Right cardiac atrium (tissue), 5 donors: ENCODE data around the gene FAM72C. TPM values are rescaled to one million over a fixed set of nuclear protein-coding genes. Genes with fewer than 3 reads are reported as not detected.
A peak's percentile ranks its signal among the peaks of the same experiment; 100 is the strongest.
"Not testable (repeated sequence)": the region's sequence is repeated elsewhere in the genome, so short reads cannot be mapped to it uniquely, and the experiment has no call there.

Experiments
- ATAC-seq, 2 donors: fragments of 200-7000 bp; cut with Tn5 transposase; one replicate each; pipeline versions ENCODE4 v1.8.0 to v1.9.1; 2020; ENCODE audit warnings: moderate library complexity in 2 of 2, mild to moderate bottlenecking in 1 of 2
- DNase-seq, 3 donors: peaks; one replicate each; pipeline ENCODE4 v3.0.0-alpha.2; 2020
- H3K27ac ChIP-seq: one replicate; pipeline ENCODE4 v1.5.1; 2013; ENCODE audit warnings: mild to moderate bottlenecking, low read length, control low read depth, moderate library complexity
- H3K27me3 ChIP-seq: one replicate; pipeline ENCODE4 v1.6.1; 2013; ENCODE audit not compliant: control insufficient read depth, insufficient read depth
- H3K4me1 ChIP-seq: one replicate; pipeline ENCODE4 v1.6.1; 2013; ENCODE audit warnings: low read length; ENCODE audit not compliant: control insufficient read depth, insufficient read depth
- H3K4me3 ChIP-seq: one replicate; pipeline ENCODE4 v1.5.1; 2013; ENCODE audit warnings: low read length, control low read depth
- H3K9me3 ChIP-seq: one replicate; pipeline ENCODE4 v1.6.1; 2013; ENCODE audit warnings: low read length; ENCODE audit not compliant: control insufficient read depth
- WGBS: extraction: QIAGEN DNeasy Blood & Tissue Kit; methylation state at CpG from one replicate; pipeline ENCODE4 v1.1.7; 2013; 5-methylcytosine and 5-hydroxymethylcytosine counted together
- intact Hi-C, 4 donors: fragments of 100-400 bp; cut with DNase I; formaldehyde crosslinking; loops; one replicate each; pipeline versions ENCODE4 v1.11.0 to v1.14.0; 2022 to 2023
- long read RNA-seq, 4 donors: library from polyadenylated mRNA; unstranded; transcript quantifications; one replicate each; pipeline ENCODE4 v2.0.0, GENCODE V29; 2020 to 2021
- polyA plus RNA-seq: library from polyadenylated mRNA; stranded (reverse); fragments of 200-250 nt; gene quantifications from one replicate; pipeline ENCODE4 v1.2.3, GENCODE V29; 2013
- total RNA-seq, 4 donors: library from RNA; stranded (reverse); fragmentation: NEBNext Ultra II Directional; extraction: Animal tissue kit (Norgen Biotek cat#: 25700); gene quantifications; one replicate each; pipeline ENCODE4 v1.2.1, GENCODE V29; 2021
- donor health status: healthy with polysubstance abuse.
- donor health status: DM: no; HTN: yes; CAD: no.
- donor health status: DM: no; HTN: no; CAD: no.
- donor health status: DM: no; HTN: yes; CAD: no; lungs with severe emphysema.
- donor health status: DM: yes; HTN: yes; CAD: no.

Gene FAM72C
- total RNA-seq (not detected), polyA plus RNA-seq (0.14 TPM)
- long read RNA-seq, donor 1 = 0 reads
- long read RNA-seq, donor 2 = 0 reads
- long read RNA-seq, donor 3 = 0 reads
- long read RNA-seq, donor 4 = 0 reads

- WGBS = no CpG with 5 or more reads among the region's 48 CpGs
Measured at GRCh38 chr1:143971924-143972700, at the start of gene FAM72C. Gene FAM72C (minus strand): TSS chr1:143971986. CDS start chr1:143971141, 845 bp downstream.

GRCh38 chr1:144020001-144020738 lies 48.4 kb upstream of the FAM72C start:
- intact Hi-C loops, H3K27me3 ChIP-seq, H3K9me3 ChIP-seq, ATAC-seq, H3K27ac ChIP-seq, DNase-seq, H3K4me3 ChIP-seq, H3K4me1 ChIP-seq: not testable (repeated sequence)
- WGBS = no CpG with 5 or more reads among the region's 3 CpGs

More at GRCh38 chr1:143971924-143972700, at the start of gene FAM72C:
- H3K27me3 ChIP-seq, H3K27ac ChIP-seq, H3K4me3 ChIP-seq, DNase-seq, H3K9me3 ChIP-seq, H3K4me1 ChIP-seq, intact Hi-C loops: not testable (repeated sequence)
- ATAC-seq = peak; percentile 90 to 94

- ATAC-seq, H3K27ac ChIP-seq, DNase-seq, H3K27me3 ChIP-seq, H3K9me3 ChIP-seq, intact Hi-C loops, H3K4me1 ChIP-seq, H3K4me3 ChIP-seq: not testable (repeated sequence)
- no CpG with 5 or more reads among the region's 2 CpGs for WGBS
Measured at GRCh38 chr1:144019101-144019500, 47.3 kb upstream of the FAM72C start.

- peak; percentile 66 to 81 for ATAC-seq
- H3K9me3 ChIP-seq, DNase-seq, intact Hi-C loops, H3K27ac ChIP-seq, H3K27me3 ChIP-seq, H3K4me1 ChIP-seq, H3K4me3 ChIP-seq: not testable (repeated sequence)
- WGBS = 11% methylated on average over 3 of the region's 8 CpGs
Measured at GRCh38 chr1:144015180-144015966, 43.6 kb upstream of the FAM72C start.

GRCh38 chr1:144014528-144014927 lies 42.7 kb upstream of the FAM72C start:
- H3K9me3 ChIP-seq, H3K4me1 ChIP-seq, DNase-seq, H3K27ac ChIP-seq, H3K4me3 ChIP-seq, intact Hi-C loops, H3K27me3 ChIP-seq, ATAC-seq: not testable (repeated sequence)
- no CpG with 5 or more reads among the region's 3 CpGs for WGBS

DNA sequence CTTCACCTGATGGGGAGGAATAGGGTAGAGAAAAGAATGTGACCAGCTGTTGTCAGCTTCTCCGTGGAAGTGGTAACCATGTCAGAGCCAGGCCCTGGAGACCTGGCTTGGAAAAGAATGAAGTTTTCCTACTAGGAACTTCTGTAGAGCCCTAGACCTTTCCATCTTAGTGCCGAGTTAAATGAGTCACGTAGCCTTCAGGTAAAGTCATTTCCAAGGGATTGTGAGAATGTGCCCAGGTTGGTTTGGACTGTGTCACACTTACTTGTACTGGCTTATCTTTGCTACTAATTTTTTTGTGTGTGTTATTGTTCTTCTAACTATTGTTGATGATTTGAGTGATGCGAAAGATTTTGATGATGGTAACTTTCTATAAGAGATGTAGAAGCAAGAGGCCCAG lies 42.3 kb upstream of the FAM72C start:
- H3K27me3 ChIP-seq, H3K4me1 ChIP-seq, H3K4me3 ChIP-seq, H3K27ac ChIP-seq, ATAC-seq, H3K9me3 ChIP-seq, DNase-seq, intact Hi-C loops: not testable (repeated sequence)
- WGBS = no CpG with 5 or more reads among the region's 4 CpGs

GRCh38 chr1:144012168-144012733 lies 40.5 kb upstream of the FAM72C start:
- intact Hi-C loops = not testable (repeated sequence)

GRCh38 chr1:144009410-144009809 lies 37.6 kb upstream of the FAM72C start:
- intact Hi-C loops, H3K4me3 ChIP-seq, H3K9me3 ChIP-seq, H3K27ac ChIP-seq, DNase-seq, H3K4me1 ChIP-seq, H3K27me3 ChIP-seq: not testable (repeated sequence)
- ATAC-seq = peak in 1 of 2 donors; percentile 29
- no CpG with 5 or more reads among the region's 3 CpGs for WGBS

More at GRCh38 chr1:144012168-144012733, 40.5 kb upstream of the FAM72C start:
- peak; percentile 67 to 76 for ATAC-seq
- H3K4me1 ChIP-seq, H3K27me3 ChIP-seq, DNase-seq, H3K27ac ChIP-seq, H3K9me3 ChIP-seq, H3K4me3 ChIP-seq: not testable (repeated sequence)
- no CpG with 5 or more reads among the region's 4 CpGs for WGBS

DNA sequence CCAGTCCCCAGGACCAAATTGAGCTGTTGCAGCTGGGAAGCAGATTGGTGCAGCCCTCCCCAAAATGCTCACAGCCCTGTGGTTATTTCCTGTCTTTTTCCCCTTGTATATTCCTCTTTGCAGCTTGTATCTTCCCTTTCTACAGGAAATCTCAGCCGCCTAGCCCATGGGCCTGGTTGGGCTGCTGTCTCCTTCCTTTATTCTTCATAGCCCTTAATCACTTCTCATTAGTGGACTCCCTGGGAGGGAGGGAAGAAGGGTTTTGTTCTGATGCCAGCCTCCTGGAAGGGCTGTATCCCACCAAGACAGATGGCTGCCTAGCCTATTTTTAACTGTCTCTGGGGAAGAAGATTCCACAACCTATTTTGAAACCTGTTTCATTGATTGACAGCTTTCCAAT lies 32.5 kb upstream of the FAM72C start:
- H3K4me1 ChIP-seq, intact Hi-C loops, H3K9me3 ChIP-seq, H3K27ac ChIP-seq, DNase-seq, H3K27me3 ChIP-seq, H3K4me3 ChIP-seq: not testable (repeated sequence)
- peak in 1 of 2 donors; percentile 18 for ATAC-seq
- WGBS = no CpG with 5 or more reads among the region's 1 CpG

GRCh38 chr1:144003306-144004029 lies 31.7 kb upstream of the FAM72C start:
- WGBS = no CpG with 5 or more reads among the region's 2 CpGs
- H3K4me3 ChIP-seq, ATAC-seq, H3K27ac ChIP-seq, H3K27me3 ChIP-seq, H3K4me1 ChIP-seq, intact Hi-C loops, H3K9me3 ChIP-seq, DNase-seq: not testable (repeated sequence)
